ENCODE data around the gene CRHR2.

DNA sequence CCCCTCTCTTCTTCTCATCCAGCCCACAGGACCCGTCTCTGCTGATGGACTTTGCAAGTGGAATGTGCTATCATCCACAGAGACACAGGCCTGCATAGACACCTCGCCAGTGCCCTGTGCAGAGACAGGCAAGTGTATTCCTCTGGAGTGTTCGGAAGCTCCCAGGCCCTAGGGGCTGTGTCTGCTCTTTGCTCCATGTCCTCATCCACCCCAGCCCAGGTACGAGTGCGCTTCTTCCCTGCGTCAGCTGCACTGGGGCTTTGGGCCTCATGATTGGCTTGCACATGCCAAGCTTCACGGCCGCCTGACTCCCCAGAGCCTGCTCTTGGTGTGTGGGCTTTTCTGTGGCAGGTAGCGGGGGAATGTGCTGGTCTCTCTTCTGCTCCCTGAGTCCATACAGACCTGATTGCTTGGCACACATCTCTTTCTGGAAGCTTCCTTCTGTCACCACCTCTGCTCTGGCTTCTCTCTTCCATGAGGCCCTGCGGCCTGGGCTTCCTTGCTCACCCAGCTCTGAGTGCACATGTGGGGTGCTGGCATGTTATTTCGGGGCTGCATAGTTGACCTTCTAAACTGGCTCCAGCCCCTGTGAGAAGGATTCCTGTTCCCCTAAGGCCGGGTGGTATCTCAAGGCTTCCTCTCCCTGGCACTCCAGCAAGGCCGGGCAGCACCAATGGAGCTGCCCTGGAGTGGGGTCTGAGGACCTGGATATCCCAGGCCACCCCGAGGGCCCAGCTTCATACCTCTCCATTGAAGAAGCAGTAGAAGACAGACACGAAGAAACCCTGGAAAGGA, 27.8 kb downstream of the CRHR2 start:
- TF ChIP-seq, protein P1, sequence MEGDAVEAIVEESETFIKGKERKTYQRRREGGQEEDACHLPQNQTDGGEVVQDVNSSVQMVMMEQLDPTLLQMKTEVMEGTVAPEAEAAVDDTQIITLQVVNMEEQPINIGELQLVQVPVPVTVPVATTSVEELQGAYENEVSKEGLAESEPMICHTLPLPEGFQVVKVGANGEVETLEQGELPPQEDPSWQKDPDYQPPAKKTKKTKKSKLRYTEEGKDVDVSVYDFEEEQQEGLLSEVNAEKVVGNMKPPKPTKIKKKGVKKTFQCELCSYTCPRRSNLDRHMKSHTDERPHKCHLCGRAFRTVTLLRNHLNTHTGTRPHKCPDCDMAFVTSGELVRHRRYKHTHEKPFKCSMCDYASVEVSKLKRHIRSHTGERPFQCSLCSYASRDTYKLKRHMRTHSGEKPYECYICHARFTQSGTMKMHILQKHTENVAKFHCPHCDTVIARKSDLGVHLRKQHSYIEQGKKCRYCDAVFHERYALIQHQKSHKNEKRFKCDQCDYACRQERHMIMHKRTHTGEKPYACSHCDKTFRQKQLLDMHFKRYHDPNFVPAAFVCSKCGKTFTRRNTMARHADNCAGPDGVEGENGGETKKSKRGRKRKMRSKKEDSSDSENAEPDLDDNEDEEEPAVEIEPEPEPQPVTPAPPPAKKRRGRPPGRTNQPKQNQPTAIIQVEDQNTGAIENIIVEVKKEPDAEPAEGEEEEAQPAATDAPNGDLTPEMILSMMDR (tag by site-specific recombination; IDR thresholded peaks at IDR 0.05) = no peak
- no peak for TF ChIP-seq ZXDB (tag by site-specific recombination; IDR thresholded peaks at IDR 0.05)
- TF ChIP-seq TCF7L2 (IDR thresholded peaks at IDR 0.05; ENCODE audit: borderline replicate concordance, low read depth, low read length) = no peak
- TF ChIP-seq, protein P2, sequence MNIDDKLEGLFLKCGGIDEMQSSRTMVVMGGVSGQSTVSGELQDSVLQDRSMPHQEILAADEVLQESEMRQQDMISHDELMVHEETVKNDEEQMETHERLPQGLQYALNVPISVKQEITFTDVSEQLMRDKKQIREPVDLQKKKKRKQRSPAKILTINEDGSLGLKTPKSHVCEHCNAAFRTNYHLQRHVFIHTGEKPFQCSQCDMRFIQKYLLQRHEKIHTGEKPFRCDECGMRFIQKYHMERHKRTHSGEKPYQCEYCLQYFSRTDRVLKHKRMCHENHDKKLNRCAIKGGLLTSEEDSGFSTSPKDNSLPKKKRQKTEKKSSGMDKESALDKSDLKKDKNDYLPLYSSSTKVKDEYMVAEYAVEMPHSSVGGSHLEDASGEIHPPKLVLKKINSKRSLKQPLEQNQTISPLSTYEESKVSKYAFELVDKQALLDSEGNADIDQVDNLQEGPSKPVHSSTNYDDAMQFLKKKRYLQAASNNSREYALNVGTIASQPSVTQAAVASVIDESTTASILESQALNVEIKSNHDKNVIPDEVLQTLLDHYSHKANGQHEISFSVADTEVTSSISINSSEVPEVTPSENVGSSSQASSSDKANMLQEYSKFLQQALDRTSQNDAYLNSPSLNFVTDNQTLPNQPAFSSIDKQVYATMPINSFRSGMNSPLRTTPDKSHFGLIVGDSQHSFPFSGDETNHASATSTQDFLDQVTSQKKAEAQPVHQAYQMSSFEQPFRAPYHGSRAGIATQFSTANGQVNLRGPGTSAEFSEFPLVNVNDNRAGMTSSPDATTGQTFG (tag by site-specific recombination; IDR thresholded peaks at IDR 0.05; ENCODE audit: borderline replicate concordance) = no peak
- no peak for TF ChIP-seq SETDB1 (IDR thresholded peaks at IDR 0.05; ENCODE audit: insufficient read length, low read length)
- no peak for TF ChIP-seq FEZF1 (tag by site-specific recombination; IDR thresholded peaks at IDR 0.05)
- TF ChIP-seq ZNF324 (tag by site-specific recombination; IDR thresholded peaks at IDR 0.05) = no peak
- TF ChIP-seq ZNF146 (tag by site-specific recombination; IDR thresholded peaks at IDR 0.05) = no peak
- no peak for TF ChIP-seq GLI4 (tag by site-specific recombination; IDR thresholded peaks at IDR 0.05)
- TF ChIP-seq, protein P3, sequence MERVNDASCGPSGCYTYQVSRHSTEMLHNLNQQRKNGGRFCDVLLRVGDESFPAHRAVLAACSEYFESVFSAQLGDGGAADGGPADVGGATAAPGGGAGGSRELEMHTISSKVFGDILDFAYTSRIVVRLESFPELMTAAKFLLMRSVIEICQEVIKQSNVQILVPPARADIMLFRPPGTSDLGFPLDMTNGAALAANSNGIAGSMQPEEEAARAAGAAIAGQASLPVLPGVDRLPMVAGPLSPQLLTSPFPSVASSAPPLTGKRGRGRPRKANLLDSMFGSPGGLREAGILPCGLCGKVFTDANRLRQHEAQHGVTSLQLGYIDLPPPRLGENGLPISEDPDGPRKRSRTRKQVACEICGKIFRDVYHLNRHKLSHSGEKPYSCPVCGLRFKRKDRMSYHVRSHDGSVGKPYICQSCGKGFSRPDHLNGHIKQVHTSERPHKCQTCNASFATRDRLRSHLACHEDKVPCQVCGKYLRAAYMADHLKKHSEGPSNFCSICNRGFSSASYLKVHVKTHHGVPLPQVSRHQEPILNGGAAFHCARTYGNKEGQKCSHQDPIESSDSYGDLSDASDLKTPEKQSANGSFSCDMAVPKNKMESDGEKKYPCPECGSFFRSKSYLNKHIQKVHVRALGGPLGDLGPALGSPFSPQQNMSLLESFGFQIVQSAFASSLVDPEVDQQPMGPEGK (tag by site-specific recombination; IDR thresholded peaks at IDR 0.05) = no peak
- no peak for TF ChIP-seq ZNF366 (tag by site-specific recombination; conservative IDR thresholded peaks at IDR 0.05)
- TF ChIP-seq, protein P4, sequence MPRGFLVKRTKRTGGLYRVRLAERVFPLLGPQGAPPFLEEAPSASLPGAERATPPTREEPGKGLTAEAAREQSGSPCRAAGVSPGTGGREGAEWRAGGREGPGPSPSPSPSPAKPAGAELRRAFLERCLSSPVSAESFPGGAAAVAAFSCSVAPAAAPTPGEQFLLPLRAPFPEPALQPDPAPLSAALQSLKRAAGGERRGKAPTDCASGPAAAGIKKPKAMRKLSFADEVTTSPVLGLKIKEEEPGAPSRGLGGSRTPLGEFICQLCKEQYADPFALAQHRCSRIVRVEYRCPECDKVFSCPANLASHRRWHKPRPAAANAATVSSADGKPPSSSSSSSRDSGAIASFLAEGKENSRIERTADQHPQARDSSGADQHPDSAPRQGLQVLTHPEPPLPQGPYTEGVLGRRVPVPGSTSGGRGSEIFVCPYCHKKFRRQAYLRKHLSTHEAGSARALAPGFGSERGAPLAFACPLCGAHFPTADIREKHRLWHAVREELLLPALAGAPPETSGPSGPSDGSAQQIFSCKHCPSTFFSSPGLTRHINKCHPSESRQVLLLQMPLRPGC (tag by site-specific recombination; IDR thresholded peaks at IDR 0.05) = no peak

Data from HEK293 (cell line).